ENCODE measurements around the gene MTRR.
"Not testable (repeated sequence)": the region's sequence is repeated elsewhere in the genome, so short reads cannot be mapped to it uniquely, and the experiment has no call there.

Gene MTRR

GRCh38 chr5:7897014-7897600, 28.2 kb downstream of the MTRR start:
- DNase-seq (ENCODE audit: low read depth): no peak

GRCh38 chr5:7902201-7902600, 33.3 kb downstream of the MTRR start:
- no peak for DNase-seq (ENCODE audit: low read depth)

- DNase-seq (ENCODE audit: low read depth): no peak
These were observed 34.0 kb downstream of the MTRR start for GRCh38 chr5:7902666-7903625.

- no peak for DNase-seq (ENCODE audit: low read depth)
These were observed 35.2 kb downstream of the MTRR start for GRCh38 chr5:7904170-7904569.

GRCh38 chr5:7907612-7908011, 38.7 kb downstream of the MTRR start:
- no peak for DNase-seq (ENCODE audit: low read depth)

GRCh38 chr5:7908317-7908716, 39.4 kb downstream of the MTRR start:
- DNase-seq (ENCODE audit: low read depth): no peak

- DNase-seq (ENCODE audit: low read depth): no peak
These were observed 41.9 kb downstream of the MTRR start for GRCh38 chr5:7910738-7911428.

GRCh38 chr5:7911429-7911771, 42.5 kb downstream of the MTRR start:
- DNase-seq (ENCODE audit: low read depth): not testable (repeated sequence)

GRCh38 chr5:7916171-7916804, 47.3 kb downstream of the MTRR start:
- no peak for DNase-seq (ENCODE audit: low read depth)

- no peak for DNase-seq (ENCODE audit: low read depth)
These were observed 48.5 kb downstream of the MTRR start for GRCh38 chr5:7917130-7918123.

GRCh38 chr5:7925961-7926695, 57.2 kb downstream of the MTRR start:
- no peak for DNase-seq (ENCODE audit: low read depth)

GRCh38 chr5:7926720-7927119, 57.8 kb downstream of the MTRR start:
- no peak for DNase-seq (ENCODE audit: low read depth)

- no peak for DNase-seq (ENCODE audit: low read depth)
These were observed 58.8 kb downstream of the MTRR start for GRCh38 chr5:7927466-7928375.

- no peak for DNase-seq (ENCODE audit: low read depth)
These were observed 61.1 kb downstream of the MTRR start for GRCh38 chr5:7930011-7930410.

- no peak for DNase-seq (ENCODE audit: low read depth)
These were observed 72.7 kb downstream of the MTRR start for GRCh38 chr5:7941692-7942091.

- no peak for DNase-seq (ENCODE audit: low read depth)
These were observed 78.4 kb downstream of the MTRR start for GRCh38 chr5:7947301-7947700.
